ENCODE results near the gene TPM1.

TPM1 gene

GRCh38 chr15:63018639-63019038 lies 23.9 kb upstream of the TPM1 start:
- DNase-seq = no peak

- no peak for DNase-seq
Measured at GRCh38 chr15:63019511-63020109, 22.9 kb upstream of the TPM1 start.

- DNase-seq = no peak
Measured at GRCh38 chr15:63020128-63020527, 22.4 kb upstream of the TPM1 start.

- DNase-seq = no peak
Measured at GRCh38 chr15:63020759-63021430, 21.7 kb upstream of the TPM1 start.

- DNase-seq = no peak
Measured at GRCh38 chr15:63022181-63022580, 20.4 kb upstream of the TPM1 start.

GRCh38 chr15:63022663-63023062 lies 19.9 kb upstream of the TPM1 start:
- DNase-seq = no peak

GRCh38 chr15:63023351-63023945 lies 19.1 kb upstream of the TPM1 start:
- DNase-seq = no peak

GRCh38 chr15:63025460-63025859 lies 17.1 kb upstream of the TPM1 start:
- DNase-seq = no peak

- no peak for DNase-seq
Measured at GRCh38 chr15:63027646-63028045, 14.9 kb upstream of the TPM1 start.

- DNase-seq = no peak
Measured at GRCh38 chr15:63028442-63029110, 14.0 kb upstream of the TPM1 start.

- DNase-seq = no peak
Measured at GRCh38 chr15:63029676-63030075, 12.9 kb upstream of the TPM1 start.

- DNase-seq = no peak
Measured at GRCh38 chr15:63030101-63030551, 12.4 kb upstream of the TPM1 start.

GRCh38 chr15:63034578-63034977 lies 8.0 kb upstream of the TPM1 start:
- no peak for DNase-seq

GRCh38 chr15:63035253-63035652 lies 7.3 kb upstream of the TPM1 start:
- no peak for DNase-seq

- DNase-seq = no peak
Measured at GRCh38 chr15:63035977-63036376, 6.6 kb upstream of the TPM1 start.

- DNase-seq = peak; percentile 7
Measured at GRCh38 chr15:63037976-63038720, 4.4 kb upstream of the TPM1 start.

GRCh38 chr15:63038926-63039673 lies 3.4 kb upstream of the TPM1 start:
- DNase-seq = no peak

GRCh38 chr15:63039811-63040210 lies 2.7 kb upstream of the TPM1 start:
- DNase-seq = no peak

GRCh38 chr15:63040509-63040908 lies 2.0 kb upstream of the TPM1 start:
- no peak for DNase-seq

GRCh38 chr15:63040954-63041353 lies 1.6 kb upstream of the TPM1 start:
- no peak for DNase-seq

- no peak for DNase-seq
Measured at GRCh38 chr15:63041402-63041973, 1.1 kb upstream of the TPM1 start.

- DNase-seq = no peak
Measured at GRCh38 chr15:63042877-63043334, 359 bp downstream of the TPM1 start.
